AG08396 (cell line): ENCODE results near the gene MAP7D2.

Source experiments
- DNase-seq: peaks from one replicate; pipeline ENCODE4 v3.0.0; 2012; ENCODE audit warnings: low spot score, mixed read lengths

The MAP7D2 gene

GRCh38 chrX:19966056-19966455, 150.7 kb downstream of the MAP7D2 start:
- no peak for DNase-seq

GRCh38 chrX:19964017-19964710, 152.5 kb downstream of the MAP7D2 start:
- no peak for DNase-seq

- no peak for DNase-seq
Observed at GRCh38 chrX:19960913-19961312, 155.8 kb downstream of the MAP7D2 start.

GRCh38 chrX:19958552-19959486, 157.9 kb downstream of the MAP7D2 start:
- DNase-seq, result no peak

- peak; percentile 15 for DNase-seq
Observed at GRCh38 chrX:19956923-19957322, 159.8 kb downstream of the MAP7D2 start.
